ENCODE results near the gene PLA2G4D.

Gene PLA2G4D

GRCh38 chr15:42021593-42021992 lies 72.8 kb downstream of the PLA2G4D start:
- Histone ChIP-seq H3K9ac (no peak overlapping the region), H3K4me2 (no peak overlapping the region), H3K36me3 (ENCODE audit: insufficient read depth) (no peaks in the 10 kb centered on the region), H4K20me1 (ENCODE audit: insufficient read depth) (no peaks in the 10 kb centered on the region), H3K4me3 (IDR thresholded peaks at IDR 0.05; ENCODE audit: insufficient read depth, low read depth, low read length) (no peak overlapping the region), H3K79me2 (ENCODE audit: insufficient read depth, low read depth) (no peaks in the 10 kb centered on the region), H2AFZ (ENCODE audit: low read depth) (no peak overlapping the region), H3K27ac (no peak overlapping the region), H3K27me3 (ENCODE audit: insufficient read depth, low read depth) (no peaks in the 10 kb centered on the region), H3K4me1 (ENCODE audit: low read depth, poor library complexity, severe bottlenecking) (no peaks in the 10 kb centered on the region)
- TF ChIP-seq, protein P1, sequence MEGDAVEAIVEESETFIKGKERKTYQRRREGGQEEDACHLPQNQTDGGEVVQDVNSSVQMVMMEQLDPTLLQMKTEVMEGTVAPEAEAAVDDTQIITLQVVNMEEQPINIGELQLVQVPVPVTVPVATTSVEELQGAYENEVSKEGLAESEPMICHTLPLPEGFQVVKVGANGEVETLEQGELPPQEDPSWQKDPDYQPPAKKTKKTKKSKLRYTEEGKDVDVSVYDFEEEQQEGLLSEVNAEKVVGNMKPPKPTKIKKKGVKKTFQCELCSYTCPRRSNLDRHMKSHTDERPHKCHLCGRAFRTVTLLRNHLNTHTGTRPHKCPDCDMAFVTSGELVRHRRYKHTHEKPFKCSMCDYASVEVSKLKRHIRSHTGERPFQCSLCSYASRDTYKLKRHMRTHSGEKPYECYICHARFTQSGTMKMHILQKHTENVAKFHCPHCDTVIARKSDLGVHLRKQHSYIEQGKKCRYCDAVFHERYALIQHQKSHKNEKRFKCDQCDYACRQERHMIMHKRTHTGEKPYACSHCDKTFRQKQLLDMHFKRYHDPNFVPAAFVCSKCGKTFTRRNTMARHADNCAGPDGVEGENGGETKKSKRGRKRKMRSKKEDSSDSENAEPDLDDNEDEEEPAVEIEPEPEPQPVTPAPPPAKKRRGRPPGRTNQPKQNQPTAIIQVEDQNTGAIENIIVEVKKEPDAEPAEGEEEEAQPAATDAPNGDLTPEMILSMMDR (conservative IDR thresholded peaks at IDR 0.05; ENCODE audit: low read depth, low read length): no peak

DNA sequence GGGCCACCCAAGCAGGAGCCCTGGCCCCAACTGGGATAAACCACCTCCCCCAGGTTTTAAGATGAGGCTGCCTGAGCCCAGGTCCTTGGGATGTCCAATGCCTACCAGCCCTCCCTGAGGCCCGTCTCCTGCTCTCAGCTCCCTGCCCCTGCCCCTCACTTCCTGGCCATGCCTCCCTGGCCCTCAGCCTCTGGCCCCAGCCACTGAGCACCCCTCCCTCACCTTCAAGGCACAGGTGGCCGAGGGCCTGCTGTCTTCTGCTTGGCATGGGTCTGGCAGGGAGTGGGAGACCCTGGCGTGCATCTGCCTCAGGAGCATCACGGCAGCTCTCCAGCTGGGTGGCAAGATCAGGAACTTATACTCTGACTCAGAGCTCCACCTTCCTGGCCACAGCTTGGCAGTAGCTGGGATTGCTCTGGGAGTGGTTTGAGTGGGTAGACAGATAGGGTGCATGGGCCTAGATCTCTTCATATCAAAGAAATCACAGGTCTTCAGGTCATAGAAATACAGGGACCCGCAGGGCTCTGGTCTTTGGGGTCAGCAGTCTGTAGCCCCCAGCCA lies 73.6 kb downstream of the PLA2G4D start, which contains the start of gene PLA2G4E:
Gene PLA2G4E (minus strand): TSS at position 330 of the 561 bp plus-strand sequence. CDS start 12 bp downstream, at position 318.
- no peaks in the 10 kb centered on the region for H3K27me3 ChIP-seq (ENCODE audit: insufficient read depth, low read depth)
- H3K9ac ChIP-seq: no peak within 1 kb of the TSS
- H4K20me1 ChIP-seq (ENCODE audit: insufficient read depth): no peaks in the 10 kb centered on the region
- TF ChIP-seq, protein P1 (conservative IDR thresholded peaks at IDR 0.05; ENCODE audit: low read depth, low read length): no peak
- H2AFZ ChIP-seq (ENCODE audit: low read depth): no peak within 1 kb of the TSS
- H3K36me3 ChIP-seq (ENCODE audit: insufficient read depth): no peaks in the 10 kb centered on the region
- no peaks in the 10 kb centered on the region for H3K79me2 ChIP-seq (ENCODE audit: insufficient read depth, low read depth)
- H3K4me2 ChIP-seq: no peak within 1 kb of the TSS
- no peak within 1 kb of the TSS for H3K27ac ChIP-seq
- no peaks in the 10 kb centered on the region for H3K4me1 ChIP-seq (ENCODE audit: low read depth, poor library complexity, severe bottlenecking)
- H3K4me3 ChIP-seq (IDR thresholded peaks at IDR 0.05; ENCODE audit: insufficient read depth, low read depth, low read length): no peak within 1 kb of the TSS

- H3K79me2 ChIP-seq (ENCODE audit: insufficient read depth, low read depth): no peaks in the 10 kb centered on the region
- H3K36me3 ChIP-seq (ENCODE audit: insufficient read depth): no peaks in the 10 kb centered on the region
- no peaks in the 10 kb centered on the region for H3K4me1 ChIP-seq (ENCODE audit: low read depth, poor library complexity, severe bottlenecking)
- no peak overlapping the region for H3K27ac ChIP-seq
- H3K4me3 ChIP-seq (IDR thresholded peaks at IDR 0.05; ENCODE audit: insufficient read depth, low read depth, low read length): no peak overlapping the region
- no peak overlapping the region for H3K4me2 ChIP-seq
- H3K27me3 ChIP-seq (ENCODE audit: insufficient read depth, low read depth): no peaks in the 10 kb centered on the region
- no peak overlapping the region for H3K9ac ChIP-seq
- TF ChIP-seq, protein P1 (conservative IDR thresholded peaks at IDR 0.05; ENCODE audit: low read depth, low read length): no peak
- H4K20me1 ChIP-seq (ENCODE audit: insufficient read depth): no peaks in the 10 kb centered on the region
- no peak overlapping the region for H2AFZ ChIP-seq (ENCODE audit: low read depth)
These were observed 75.8 kb downstream of the PLA2G4D start for GRCh38 chr15:42018306-42019224.
